AML-193 (cell line): ENCODE measurements around the gene CKB.

Source experiments
- DNase-seq, 2 experiments: peaks; one replicate each; lab custom pipeline; 2025; lab: John Stamatoyannopoulos, UW

Gene CKB

GRCh38 chr14:103488071-103488470, 34.6 kb downstream of the CKB start:
- DNase-seq: no peak

DNA sequence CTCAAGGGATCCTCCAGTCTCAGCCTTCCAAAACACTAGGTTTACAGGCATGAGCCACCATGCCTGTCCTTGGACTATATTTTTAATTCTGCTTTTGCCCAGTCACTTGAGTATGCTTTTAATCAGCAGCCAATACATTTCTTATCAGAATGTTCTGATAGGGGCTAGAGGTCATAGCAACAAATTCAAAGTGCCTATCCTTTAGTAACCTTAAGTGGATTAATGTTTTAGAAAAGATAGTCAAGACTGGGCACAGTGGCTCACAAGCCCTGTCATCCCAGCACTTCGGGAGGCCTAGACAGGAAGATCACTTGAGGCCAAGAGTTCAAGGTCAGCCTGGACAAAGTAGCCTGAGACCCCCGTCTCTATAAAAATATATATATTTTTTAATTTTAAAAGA, 37.1 kb downstream of the CKB start:
- no peak for DNase-seq

DNA sequence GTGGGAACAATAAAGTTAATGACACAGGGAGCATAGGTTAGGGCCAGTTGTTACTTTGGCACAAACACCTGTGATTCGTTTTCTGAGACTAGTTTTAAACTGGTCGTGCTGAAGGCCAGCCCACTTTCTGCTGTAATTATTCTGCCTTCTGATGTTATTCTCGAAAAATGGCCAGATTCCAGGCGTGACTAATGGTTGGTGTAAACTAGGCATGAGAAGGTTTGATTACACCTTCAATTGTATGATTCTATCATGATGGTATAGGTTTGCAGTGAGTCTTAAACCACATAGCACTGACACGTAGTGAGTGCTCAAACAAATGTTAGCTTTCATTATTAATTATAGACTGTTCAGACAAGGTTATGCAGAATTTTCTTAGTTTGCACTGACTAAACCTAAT, 39.0 kb downstream of the CKB start:
- no peak for DNase-seq

GRCh38 chr14:103480595-103480994, 42.0 kb downstream of the CKB start:
- no peak for DNase-seq

DNA sequence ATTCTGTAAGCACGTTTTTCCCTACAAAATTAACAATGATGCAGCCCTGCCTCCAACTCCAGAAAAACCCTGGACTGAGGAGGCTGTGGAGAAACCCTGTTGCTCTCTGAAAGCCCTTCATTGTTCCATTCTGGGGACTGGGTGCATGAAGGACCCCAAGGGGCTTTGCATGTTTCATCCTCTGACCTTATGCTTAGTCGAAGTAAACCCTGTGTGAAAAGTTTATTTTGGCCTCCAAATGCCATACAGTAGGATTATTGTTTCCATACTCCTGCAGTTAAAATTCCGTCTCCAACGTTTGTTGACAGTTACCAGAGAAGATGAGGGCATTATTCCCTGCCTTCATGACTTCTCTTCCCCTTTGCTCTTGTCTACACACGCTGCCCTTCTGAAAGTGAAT, 46.0 kb downstream of the CKB start:
- DNase-seq: no peak

- DNase-seq: no peak
Measured at GRCh38 chr14:103476065-103476464, 46.6 kb downstream of the CKB start.

GRCh38 chr14:103474893-103475292, 47.7 kb downstream of the CKB start:
- DNase-seq: no peak

- no peak for DNase-seq
Measured at GRCh38 chr14:103472939-103473338, 49.7 kb downstream of the CKB start.
